GM12878 (cell line): ENCODE results near the gene FREY1. TPM values are rescaled to one million over a fixed set of nuclear protein-coding genes. Genes with fewer than 3 reads are reported as not detected.

Source experiments
- BRCA1 ChIP-seq: IDR thresholded peaks from 2 replicates; pipeline ENCODE4 v1.6.1; 2011; ENCODE audit warnings: low read depth, low read length, improper control_type of control experiment
- CBX5 ChIP-seq: sonication (generic); IDR thresholded peaks from 2 replicates; pipeline ENCODE4 v1.6.1; 2016; ENCODE audit warnings: low read depth, moderate library complexity, mild to moderate bottlenecking, inconsistent platforms
- CHD1 ChIP-seq: IDR thresholded peaks from 2 replicates; pipeline ENCODE4 v1.6.1; 2012; ENCODE audit warnings: low read depth, low read length, improper control_type of control experiment
- CHD2 ChIP-seq: IDR thresholded peaks from 2 replicates; pipeline ENCODE4 v1.6.1; 2011; ENCODE audit warnings: low read depth, low read length, improper control_type of control experiment, borderline replicate concordance
- CREM ChIP-seq: IDR thresholded peaks from 2 replicates; pipeline ENCODE4 v1.6.1; 2014; ENCODE audit warnings: antibody characterized with exemption, low read depth
- CTCF ChIP-seq, 3 experiments: IDR thresholded peaks in 2 of 3; conservative IDR thresholded peaks in 1 of 3; 2 replicates each; pipeline ENCODE4 v1.5.1; 2011; ENCODE audit warnings: low read depth in 3 of 3, low read length in 3 of 3, mild to moderate bottlenecking in 3 of 3, control low read depth in 2 of 3, moderate library complexity in 2 of 3, inconsistent platforms in 1 of 3, mixed read lengths in 1 of 3; ENCODE audit not compliant: control insufficient read depth in 2 of 3, insufficient read depth in 1 of 3; ENCODE audit errors: extremely low read depth in 1 of 3
- ELK1 ChIP-seq: IDR thresholded peaks from 2 replicates; pipeline ENCODE4 v1.6.1; 2012; ENCODE audit warnings: low read depth, low read length, improper control_type of control experiment
- EZH2 ChIP-seq: IDR thresholded peaks from 2 replicates; pipeline ENCODE4 v1.6.1; 2012; ENCODE audit warnings: low read depth, mild to moderate bottlenecking, control low read depth, inconsistent platforms, low read length, borderline replicate concordance; ENCODE audit not compliant: control insufficient read depth
- FOXM1 ChIP-seq: IDR thresholded peaks from 2 replicates; pipeline ENCODE4 v1.6.1; 2012; ENCODE audit warnings: low read depth, mild to moderate bottlenecking, inconsistent platforms, low read length, moderate library complexity
- HDAC6 ChIP-seq: fragments of 200-600 bp; sonication (generic); IDR thresholded peaks from one replicate; pipeline ENCODE4 v1.8.0; 2017; ENCODE audit warnings: antibody characterized with exemption; ENCODE audit not compliant: unreplicated experiment
- IKZF1 ChIP-seq: fragments of 450-650 bp; conservative IDR thresholded peaks from 2 replicates; pipeline ENCODE4 v1.6.1; 2017; ENCODE audit warnings: antibody characterized with exemption, mild to moderate bottlenecking
- IKZF2 ChIP-seq, 2 experiments: fragments of 450-650 bp; IDR thresholded peaks; 2 replicates each; pipeline ENCODE4 v1.6.1; 2017; ENCODE audit warnings: mild to moderate bottlenecking in 2 of 2, moderate library complexity in 2 of 2
- IRF4 ChIP-seq: IDR thresholded peaks from 2 replicates; pipeline ENCODE4 v1.6.1; 2011; ENCODE audit warnings: low read depth, low read length
- JUNB ChIP-seq: IDR thresholded peaks from 2 replicates; pipeline ENCODE4 v1.6.1; 2016; ENCODE audit warnings: antibody characterized with exemption, mild to moderate bottlenecking
- KLF5 ChIP-seq: fragments of 450-650 bp; IDR thresholded peaks from 2 replicates; pipeline ENCODE4 v1.6.1; 2014; ENCODE audit warnings: mild to moderate bottlenecking; ENCODE audit not compliant: partially characterized antibody
- LARP7 ChIP-seq: fragments of 450-650 bp; IDR thresholded peaks from 2 replicates; pipeline ENCODE4 v1.6.1; 2017; ENCODE audit warnings: mild to moderate bottlenecking
- MAX ChIP-seq: IDR thresholded peaks from 2 replicates; pipeline ENCODE4 v1.6.1; 2012; ENCODE audit warnings: low read depth, low read length, improper control_type of control experiment
- MYC ChIP-seq: IDR thresholded peaks from 2 replicates; pipeline ENCODE4 v1.6.1; 2011; ENCODE audit warnings: mild to moderate bottlenecking, low read length, moderate library complexity, inconsistent platforms; ENCODE audit not compliant: insufficient read depth, insufficient replicate concordance, insufficient read length, severe bottlenecking
- PAX8 ChIP-seq: fragments of 450-650 bp; IDR thresholded peaks from 2 replicates; pipeline ENCODE4 v1.6.1; 2017; ENCODE audit warnings: mild to moderate bottlenecking, moderate library complexity
- PKNOX1 ChIP-seq: fragments of 450-650 bp; IDR thresholded peaks from 2 replicates; pipeline ENCODE4 v1.6.1; 2016; ENCODE audit warnings: mild to moderate bottlenecking
- POLR2A ChIP-seq: IDR thresholded peaks from 2 replicates; pipeline ENCODE4 v1.6.1; 2011; ENCODE audit warnings: low read depth, mild to moderate bottlenecking, low read length
- POU2F2 ChIP-seq: IDR thresholded peaks from 3 replicates; pipeline ENCODE4 v1.6.1; 2011; ENCODE audit warnings: low read depth, mild to moderate bottlenecking, low read length, borderline replicate concordance
- RAD51 ChIP-seq: fragments of 450-650 bp; IDR thresholded peaks from 2 replicates; pipeline ENCODE4 v1.6.1; 2016; ENCODE audit warnings: moderate library complexity, mild to moderate bottlenecking, inconsistent platforms
- RELA ChIP-seq: fragments of 450-650 bp; IDR thresholded peaks from 2 replicates; pipeline ENCODE4 v1.8.0; 2014; ENCODE audit warnings: borderline replicate concordance; ENCODE audit not compliant: partially characterized antibody
- RFX5 ChIP-seq: IDR thresholded peaks from 2 replicates; pipeline ENCODE4 v1.6.1; 2011; ENCODE audit warnings: low read depth, low read length, improper control_type of control experiment
- SP1 ChIP-seq: IDR thresholded peaks from one replicate; pipeline ENCODE4 v1.6.1; 2011; ENCODE audit warnings: low read depth, low read length
- SUPT20H ChIP-seq: IDR thresholded peaks from 2 replicates; pipeline ENCODE4 v1.6.1; 2011; ENCODE audit warnings: low read depth, mild to moderate bottlenecking, low read length, moderate library complexity, borderline replicate concordance; ENCODE audit not compliant: control insufficient read depth
- TCF12 ChIP-seq: IDR thresholded peaks from 2 replicates; pipeline ENCODE4 v1.6.1; 2011; ENCODE audit warnings: low read depth, mild to moderate bottlenecking, low read length
- ZNF217 ChIP-seq: fragments of 450-650 bp; IDR thresholded peaks from 2 replicates; pipeline ENCODE4 v1.6.1; 2017; ENCODE audit warnings: antibody characterized with exemption, mild to moderate bottlenecking
- ZZZ3 ChIP-seq: IDR thresholded peaks from 2 replicates; pipeline ENCODE4 v1.6.1; 2011; ENCODE audit warnings: low read depth; ENCODE audit not compliant: control insufficient read depth, insufficient read length
- polyA plus RNA-seq, 11 experiments: library from polyadenylated mRNA; depleted of rRNA in 4 of 11; unstranded in 6 of 11; stranded (reverse) in 5 of 11; fragments of >200 nt; fragmentation: Nextera tagmentation in 4 of 11; fragmentation: Illumina TruSeq in 1 of 11; extraction: Ambion mirVana in 4 of 11; extraction: Trizol in 1 of 11; gene quantifications; 1 replicate in 1 of 11; 2 replicates in 10 of 11; pipeline versions ENCODE4 v1.2.1 to v1.2.3, GENCODE V29; 2011 to 2016; ENCODE audit warnings: inconsistent platforms in 2 of 11, missing spikeins in 2 of 11, low read depth in 1 of 11
- total RNA-seq, 4 experiments: library from RNA; depleted of rRNA in 3 of 4; stranded (reverse); fragments of >200 nt in 3 of 4; fragmentation: Illumina TruSeq in 1 of 4; extraction: Trizol in 1 of 4; gene quantifications; 2 replicates each; pipeline versions ENCODE4 v1.2.1 to v1.2.3, GENCODE V29; 2013 to 2021

FREY1 gene
- total and polyA plus RNA-seq, 10 of the 15 experiments (the other 5 are each of a cell fraction or from before 2014, with no cell fraction given), result 0.13 to 1.7 (median 0.39) TPM; not detected in 3

GRCh38 chr11:45918331-45918941, 11.4 kb upstream of the FREY1 start (continued):
- no peak for TF ChIP-seq MAX
- TF ChIP-seq KLF5, result no peak
- no peak for TF ChIP-seq FOXM1
- peak; percentile 57 for TF ChIP-seq PKNOX1
- TF ChIP-seq MYC, result no peak
- TF ChIP-seq HDAC6, result no peak
- TF ChIP-seq SP1, result peak; percentile 42
- TF ChIP-seq CHD2, result no peak
- TF ChIP-seq EZH2, result no peak
- no peak for TF ChIP-seq JUNB
- no peak; a peak in 1 of 4 replicates for TF ChIP-seq IKZF2 (IDR thresholded peaks at IDR 0.05)
- TF ChIP-seq TCF12, result no peak
- peak; percentile 52; the same call in 1 of the 2 replicates for TF ChIP-seq POLR2A
- TF ChIP-seq CHD1, result no peak
- peak; percentile 20; the same call in 1 of the 2 replicates for TF ChIP-seq IKZF1
- no peak for TF ChIP-seq CREM
- no peak for TF ChIP-seq RAD51
- TF ChIP-seq CBX5, result no peak
- no peak for TF ChIP-seq ELK1
- no peak for TF ChIP-seq POU2F2
- no peak for TF ChIP-seq SUPT20H
- peak; percentile 73; the same call in 1 of the 2 replicates for TF ChIP-seq LARP7
- no peak for TF ChIP-seq CTCF (IDR thresholded peaks at IDR 0.05 in 2 of 3, conservative IDR thresholded peaks at IDR 0.05 in 1 of 3; ENCODE audit: control insufficient read depth in 2 of 3, extremely low read depth in 1 of 3, insufficient read depth in 1 of 3, low read depth in 3 of 3, low read length in 3 of 3)
- TF ChIP-seq ZNF217, result peak; percentile 22; the same call in 1 of the 2 replicates
- TF ChIP-seq RFX5, result no peak
- TF ChIP-seq RELA, result no peak
- TF ChIP-seq BRCA1, result no peak
- TF ChIP-seq ZZZ3, result no peak
- TF ChIP-seq IRF4, result 0 out of 2 replicates have a peak, but pooled peaks have one; percentile 4
- no peak for TF ChIP-seq PAX8
